Stimulated activated CD4-positive, alpha-beta T cell treated with anti-CD3 and anti-CD28 coated beads, TNF-alpha, amount 100 ng/mL, for 1 hour (primary cell): ENCODE measurements around the gene PRKAG2.
A peak's percentile ranks its signal among the peaks of the same experiment; 100 is the strongest.
"Not testable (repeated sequence)": the region's sequence is repeated elsewhere in the genome, so short reads cannot be mapped to it uniquely, and the experiment has no call there.

Experiments used
- DNase-seq, 3 donors: peaks; one replicate each; pipeline ENCODE4 v3.0.0-alpha.2; 2020; ENCODE audit warnings: low read depth in 3 of 3, low spot score in 1 of 3

Gene PRKAG2

GRCh38 chr7:151885202-151885580 is 8.3 kb upstream of the PRKAG2 start:
- DNase-seq: no peak

GRCh38 chr7:151884312-151885201 is 7.6 kb upstream of the PRKAG2 start:
- no peak for DNase-seq

GRCh38 chr7:151883857-151884256 is 6.9 kb upstream of the PRKAG2 start:
- DNase-seq: no peak

GRCh38 chr7:151882734-151883133 is 5.8 kb upstream of the PRKAG2 start:
- no peak for DNase-seq

- DNase-seq: no peak
Measured at GRCh38 chr7:151880688-151881087, 3.8 kb upstream of the PRKAG2 start.

GRCh38 chr7:151877911-151878835 is 1.3 kb upstream of the PRKAG2 start:
- no peak for DNase-seq

GRCh38 chr7:151875942-151876898 is 695 bp downstream of the PRKAG2 start:
- DNase-seq: peak; percentile 30 to 55 (median 53)

- not testable (repeated sequence) for DNase-seq
Measured at GRCh38 chr7:151874479-151874878, 2.4 kb downstream of the PRKAG2 start.

GRCh38 chr7:151873402-151873965 is 3.4 kb downstream of the PRKAG2 start:
- DNase-seq: no peak

- DNase-seq: no peak
Measured at GRCh38 chr7:151872531-151873401, 4.1 kb downstream of the PRKAG2 start.

- no peak for DNase-seq
Measured at GRCh38 chr7:151871904-151872303, 5.0 kb downstream of the PRKAG2 start.

- DNase-seq: no peak
Measured at GRCh38 chr7:151871189-151871735, 5.7 kb downstream of the PRKAG2 start.

GRCh38 chr7:151869968-151870918 is 6.7 kb downstream of the PRKAG2 start:
- no peak for DNase-seq

- no peak for DNase-seq
Measured at GRCh38 chr7:151869455-151869854, 7.5 kb downstream of the PRKAG2 start.

- no peak for DNase-seq
Measured at GRCh38 chr7:151869109-151869428, 7.8 kb downstream of the PRKAG2 start.

- no peak for DNase-seq
Measured at GRCh38 chr7:151868396-151869108, 8.4 kb downstream of the PRKAG2 start.

- no peak for DNase-seq
Measured at GRCh38 chr7:151867912-151868311, 9.0 kb downstream of the PRKAG2 start.
